Transverse colon (tissue), 4 donors: Measurements from ENCODE around the gene TPSD1.
"Not testable (repeated sequence)": the region's sequence is repeated elsewhere in the genome, so short reads cannot be mapped to it uniquely, and the experiment has no call there.

Experiments used
- CTCF ChIP-seq, 5 experiments: fragments of 200-600 bp in 3 of 5; fragments of 450-650 bp in 2 of 5; sonication (generic) in 3 of 5; IDR thresholded peaks; 1 replicate in 2 of 5; 2 replicates in 3 of 5; pipeline ENCODE4 v1.5.1; 2016 to 2017; ENCODE audit warnings: antibody characterized with exemption in 5 of 5, inconsistent platforms in 3 of 5, mild to moderate bottlenecking in 2 of 5, moderate library complexity in 1 of 5
- EP300 ChIP-seq: sonication (generic); formaldehyde crosslinking; IDR thresholded peaks from one replicate; pipeline ENCODE4 v1.6.1; 2017; ENCODE audit warnings: antibody characterized with exemption, low read depth
- POLR2AphosphoS5 ChIP-seq, 3 donors: sonication (generic); formaldehyde crosslinking; IDR thresholded peaks; one replicate each; pipeline ENCODE4 v1.6.1; 2016; ENCODE audit warnings: antibody characterized with exemption in 3 of 3

DNA sequence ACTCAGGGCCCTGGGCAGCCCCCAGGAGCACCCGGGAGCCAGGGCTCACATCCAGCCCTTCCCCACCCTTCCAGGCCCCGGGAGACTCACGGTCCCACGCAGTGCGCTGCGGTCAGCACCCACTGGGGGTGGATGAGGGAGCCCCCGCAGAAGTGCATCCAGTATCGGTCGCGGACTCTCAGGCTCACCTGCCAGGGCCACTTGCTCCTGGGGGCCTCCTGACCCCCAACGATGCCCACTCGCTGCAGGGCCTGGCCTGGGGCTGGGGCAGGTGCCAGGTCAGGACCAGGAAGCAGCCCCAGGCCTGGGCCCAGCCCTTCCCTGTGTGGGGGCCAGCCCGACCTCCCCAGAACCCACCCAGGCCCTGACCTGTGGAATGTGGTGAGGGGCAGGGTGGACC lies 26.4 kb upstream of the TPSD1 start:
- not testable (repeated sequence) for TF ChIP-seq EP300; CTCF (IDR thresholded peaks at IDR 0.05); POLR2AphosphoS5 (IDR thresholded peaks at IDR 0.05)
